ENCODE data around the gene LCOR. TPM values are rescaled to one million over a fixed set of nuclear protein-coding genes. Genes with fewer than 3 reads are reported as not detected.

LCOR gene
- total and polyA plus RNA-seq, 2 donors: 3.2 to 91.7 TPM

DNA sequence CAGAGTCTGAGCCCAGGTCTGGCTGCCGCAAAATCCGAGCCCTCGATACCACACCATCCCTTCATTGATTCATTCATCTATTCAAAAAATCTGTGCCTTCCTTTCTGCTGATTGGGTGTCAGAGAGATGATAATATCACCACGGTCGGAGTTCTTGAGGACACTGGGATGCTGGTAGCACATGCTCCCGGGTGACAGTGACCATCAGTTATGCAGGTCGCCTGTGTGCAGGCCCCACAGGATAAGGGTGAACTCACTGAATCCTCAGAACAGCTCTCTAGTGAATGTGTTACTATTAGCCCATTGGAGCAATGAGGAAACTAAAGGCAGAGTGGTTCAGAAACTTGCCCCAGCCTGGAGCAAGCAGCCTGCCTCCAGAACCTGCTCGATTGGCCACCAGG lies 208.6 kb downstream of the LCOR start:
- H3K4me1 ChIP-seq (ENCODE audit: insufficient read depth): no peaks in the 10 kb centered on the region
- H3K27ac ChIP-seq (ENCODE audit: low read depth): no peak overlapping the region
- 88% methylated on average over 8 of the region's 8 CpGs for WGBS
- H3K36me3 ChIP-seq (ENCODE audit: insufficient read depth): no peaks in the 10 kb centered on the region
- no peak for DNase-seq (ENCODE audit: extremely low spot score)
- H3K4me3 ChIP-seq (ENCODE audit: low read depth, low read length): no peak overlapping the region

GRCh38 chr10:97042081-97042480 lies 210.0 kb downstream of the LCOR start:
- Histone ChIP-seq H3K36me3 (ENCODE audit: insufficient read depth) (no peaks in the 10 kb centered on the region), H3K4me1 (ENCODE audit: insufficient read depth) (no peaks in the 10 kb centered on the region), H3K4me3 (ENCODE audit: low read depth, low read length) (no peak overlapping the region), H3K27ac (ENCODE audit: low read depth) (no peak overlapping the region)
- WGBS: 91% methylated on average over 5 of the region's 5 CpGs
- no peak for DNase-seq (ENCODE audit: extremely low spot score)

- WGBS: 92% methylated on average over 38 of the region's 38 CpGs
- H3K27ac ChIP-seq (ENCODE audit: low read depth): no peak overlapping the region
- no peak overlapping the region for H3K4me3 ChIP-seq (ENCODE audit: low read depth, low read length)
- DNase-seq (ENCODE audit: extremely low spot score): no peak
- no peaks in the 10 kb centered on the region for H3K36me3 ChIP-seq (ENCODE audit: insufficient read depth)
- no peaks in the 10 kb centered on the region for H3K4me1 ChIP-seq (ENCODE audit: insufficient read depth)
Measured at GRCh38 chr10:97042716-97043562, 210.8 kb downstream of the LCOR start.

DNA sequence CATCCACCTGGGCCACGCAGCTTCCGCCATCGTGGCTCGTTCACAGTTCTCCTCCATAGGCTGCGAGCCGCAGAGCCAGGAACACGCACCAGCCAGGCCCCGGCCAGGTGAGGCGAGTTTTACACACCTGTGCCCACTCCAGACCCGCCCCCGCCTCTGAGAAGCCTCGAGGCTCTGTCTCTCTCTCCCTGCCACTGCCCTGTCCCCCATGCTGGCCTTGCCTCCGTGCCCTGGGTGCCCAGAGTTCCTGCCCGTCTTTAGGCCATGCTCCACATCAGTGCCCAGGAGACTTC lies 211.4 kb downstream of the LCOR start:
- Histone ChIP-seq H3K4me1 (ENCODE audit: insufficient read depth) (no peaks in the 10 kb centered on the region), H3K36me3 (ENCODE audit: insufficient read depth) (no peaks in the 10 kb centered on the region), H3K4me3 (ENCODE audit: low read depth, low read length) (no peak overlapping the region), H3K27ac (ENCODE audit: low read depth) (no peak overlapping the region)
- WGBS: 91% methylated on average over 14 of the region's 14 CpGs
- DNase-seq (ENCODE audit: extremely low spot score): no peak

Small RNA genes lying within 50 kb of the gene (small RNA-seq; reads per million reads assigned to genes)
- gene HMGN2P35: not detected
- 0.09 reads per million for gene MIR607

Other genes starting within 250 kb of the LCOR start
- gene TM9SF3, start 245.3 kb upstream of the LCOR start, total RNA-seq: 156 TPM
- gene TM9SF3, start 245.3 kb upstream of the LCOR start, polyA plus RNA-seq: 55.2 TPM
- 6.6 TPM for gene PIK3AP1, start 111.8 kb upstream of the LCOR start, total RNA-seq
- gene PIK3AP1, start 111.8 kb upstream of the LCOR start, polyA plus RNA-seq: 3.7 TPM